Osteoblast (primary cell): ENCODE data around the gene SLC29A1. TPM values are rescaled to one million over a fixed set of nuclear protein-coding genes. Genes with fewer than 3 reads are reported as not detected.

Source experiments
- DNase-seq: peaks from one replicate; pipeline ENCODE4 v3.0.0; 2011; ENCODE audit warnings: low spot score, mixed read lengths; ENCODE audit not compliant: insufficient read length; ENCODE audit errors: missing footprints
- H2AFZ ChIP-seq: 2 replicates; pipeline ENCODE4 v1.6.0; 2011; ENCODE audit warnings: mild to moderate bottlenecking, low read length
- H3K27ac ChIP-seq: 2 replicates; pipeline ENCODE4 v1.5.1; 2011; ENCODE audit warnings: mild to moderate bottlenecking, low read depth, low read length, moderate library complexity
- H3K27me3 ChIP-seq: 2 replicates; pipeline ENCODE4 v1.6.0; 2012; ENCODE audit warnings: mild to moderate bottlenecking, control low read depth, inconsistent platforms, low read length, moderate library complexity; ENCODE audit not compliant: insufficient read depth
- H3K36me3 ChIP-seq: 2 replicates; pipeline ENCODE4 v1.5.1; 2011; ENCODE audit warnings: mild to moderate bottlenecking, low read length, control low read depth, moderate library complexity; ENCODE audit not compliant: insufficient read depth
- H3K4me1 ChIP-seq: 2 replicates; pipeline ENCODE4 v1.5.1; 2011; ENCODE audit warnings: mild to moderate bottlenecking, low read length, control low read depth, moderate library complexity; ENCODE audit not compliant: insufficient read depth
- H3K4me2 ChIP-seq: 2 replicates; pipeline ENCODE4 v1.6.0; 2011; ENCODE audit warnings: mild to moderate bottlenecking, low read length; ENCODE audit not compliant: insufficient read depth
- H3K4me3 ChIP-seq: fragments of 200-600 bp; sonication (generic); 3 replicates; pipeline ENCODE4 v1.5.1; 2012; ENCODE audit warnings: mild to moderate bottlenecking, low read length, inconsistent platforms; ENCODE audit not compliant: insufficient read depth
- H3K79me2 ChIP-seq: 2 replicates; pipeline ENCODE4 v1.6.0; 2012; ENCODE audit warnings: mild to moderate bottlenecking, low read length, control low read depth, inconsistent platforms; ENCODE audit not compliant: insufficient read depth
- H3K9me3 ChIP-seq: 2 replicates; pipeline ENCODE4 v1.5.1; 2011; ENCODE audit warnings: low read depth, low read length, control low read depth
- H4K20me1 ChIP-seq: 2 replicates; pipeline ENCODE4 v1.6.0; 2012; ENCODE audit warnings: mild to moderate bottlenecking, low read length, control low read depth; ENCODE audit not compliant: insufficient read depth
- CTCF ChIP-seq: IDR thresholded peaks from 2 replicates; pipeline ENCODE4 v1.5.1; 2011; ENCODE audit warnings: mild to moderate bottlenecking, low read depth, low read length, moderate library complexity; ENCODE audit errors: extremely low read depth
- total RNA-seq: library from RNA; depleted of rRNA; stranded (reverse); fragments of >200 nt; gene quantifications from 2 replicates; pipeline ENCODE4 v1.2.3, GENCODE V29; 2012

Gene SLC29A1
- total RNA-seq, 1 donor: 8.0 TPM

GRCh38 chr6:44265722-44266233 is 42.4 kb downstream of the SLC29A1 start:
- Histone ChIP-seq H3K4me1 (peaks cover 15% of the 10 kb centered on the region), H3K9me3 (no peaks in the 10 kb centered on the region), H3K4me3 (peak overlapping the region; percentile 90), H3K4me2 (peak overlapping the region; percentile 33), H3K79me2 (peaks cover 25% of the 10 kb centered on the region), H4K20me1 (peaks cover 8% of the 10 kb centered on the region), H2AFZ (no peak overlapping the region), H3K36me3 (no peaks in the 10 kb centered on the region), H3K27ac (no peak overlapping the region), H3K27me3 (peaks cover 21% of the 10 kb centered on the region)
- TF ChIP-seq CTCF: no peak
- no peak for DNase-seq

- H2AFZ ChIP-seq: no peak overlapping the region
Measured at GRCh38 chr6:44266347-44266746, 43.0 kb downstream of the SLC29A1 start.

GRCh38 chr6:44267252-44267651 is 43.9 kb downstream of the SLC29A1 start:
- Histone ChIP-seq H3K4me1 (peaks cover 15% of the 10 kb centered on the region), H3K4me2 (no peak overlapping the region), H3K4me3 (no peak overlapping the region), H3K9me3 (no peaks in the 10 kb centered on the region), H3K36me3 (no peaks in the 10 kb centered on the region), H3K79me2 (peaks cover 22% of the 10 kb centered on the region), H4K20me1 (peaks cover 8% of the 10 kb centered on the region), H2AFZ (no peak overlapping the region), H3K27me3 (peaks cover 35% of the 10 kb centered on the region), H3K27ac (no peak overlapping the region)
- DNase-seq: peak; percentile 85
- no peak for TF ChIP-seq CTCF

More at GRCh38 chr6:44266347-44266746, 43.0 kb downstream of the SLC29A1 start:
- no peak for TF ChIP-seq CTCF
- Histone ChIP-seq H3K79me2 (peaks cover 25% of the 10 kb centered on the region), H4K20me1 (peaks cover 8% of the 10 kb centered on the region), H3K9me3 (no peaks in the 10 kb centered on the region), H3K4me2 (no peak overlapping the region), H3K36me3 (no peaks in the 10 kb centered on the region), H3K4me3 (no peak overlapping the region), H3K27me3 (peaks cover 26% of the 10 kb centered on the region), H3K27ac (no peak overlapping the region), H3K4me1 (peaks cover 15% of the 10 kb centered on the region)
- DNase-seq: peak; percentile 69

GRCh38 chr6:44268095-44268628 is 44.8 kb downstream of the SLC29A1 start:
- Histone ChIP-seq H3K9me3 (no peaks in the 10 kb centered on the region), H4K20me1 (peaks cover 8% of the 10 kb centered on the region), H3K27ac (no peak overlapping the region), H3K79me2 (peaks cover 14% of the 10 kb centered on the region), H3K4me2 (no peak overlapping the region), H3K4me1 (peaks cover 15% of the 10 kb centered on the region), H2AFZ (no peak overlapping the region), H3K4me3 (no peak overlapping the region), H3K27me3 (peaks cover 41% of the 10 kb centered on the region), H3K36me3 (no peaks in the 10 kb centered on the region)
- peak; percentile 93 for DNase-seq
- peak; percentile 90 for TF ChIP-seq CTCF
